ENCODE measurements around the gene NPFFR1.

DNA sequence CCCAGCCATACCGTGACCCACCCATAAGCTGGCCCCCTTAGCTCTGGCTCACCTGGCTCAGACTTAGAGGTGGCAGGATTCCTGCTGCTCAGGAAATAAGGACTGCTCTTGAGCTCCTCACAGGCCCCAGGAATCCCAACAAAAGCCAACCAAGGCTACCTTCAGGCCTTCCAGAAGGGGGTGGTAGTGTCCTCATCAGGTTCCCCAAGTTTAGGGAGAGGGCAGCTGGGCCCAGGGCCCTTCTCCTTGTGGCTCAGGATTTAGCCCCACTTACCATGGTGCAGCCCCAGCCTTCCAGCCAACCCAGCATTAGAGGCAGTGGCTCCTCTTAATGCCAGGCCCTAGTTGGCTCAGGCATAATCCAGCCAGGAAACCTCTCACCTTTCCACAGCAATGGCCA, 23.5 kb downstream of the NPFFR1 start:
- TF ChIP-seq, protein P1, sequence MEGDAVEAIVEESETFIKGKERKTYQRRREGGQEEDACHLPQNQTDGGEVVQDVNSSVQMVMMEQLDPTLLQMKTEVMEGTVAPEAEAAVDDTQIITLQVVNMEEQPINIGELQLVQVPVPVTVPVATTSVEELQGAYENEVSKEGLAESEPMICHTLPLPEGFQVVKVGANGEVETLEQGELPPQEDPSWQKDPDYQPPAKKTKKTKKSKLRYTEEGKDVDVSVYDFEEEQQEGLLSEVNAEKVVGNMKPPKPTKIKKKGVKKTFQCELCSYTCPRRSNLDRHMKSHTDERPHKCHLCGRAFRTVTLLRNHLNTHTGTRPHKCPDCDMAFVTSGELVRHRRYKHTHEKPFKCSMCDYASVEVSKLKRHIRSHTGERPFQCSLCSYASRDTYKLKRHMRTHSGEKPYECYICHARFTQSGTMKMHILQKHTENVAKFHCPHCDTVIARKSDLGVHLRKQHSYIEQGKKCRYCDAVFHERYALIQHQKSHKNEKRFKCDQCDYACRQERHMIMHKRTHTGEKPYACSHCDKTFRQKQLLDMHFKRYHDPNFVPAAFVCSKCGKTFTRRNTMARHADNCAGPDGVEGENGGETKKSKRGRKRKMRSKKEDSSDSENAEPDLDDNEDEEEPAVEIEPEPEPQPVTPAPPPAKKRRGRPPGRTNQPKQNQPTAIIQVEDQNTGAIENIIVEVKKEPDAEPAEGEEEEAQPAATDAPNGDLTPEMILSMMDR (IDR thresholded peaks at IDR 0.05) = no peak
- TF ChIP-seq POLR2A (IDR thresholded peaks at IDR 0.05) (no peak), POLR2AphosphoS5 (IDR thresholded peaks at IDR 0.05; ENCODE audit: insufficient read depth in 1 of 2, low read depth in 1 of 2) (no peak)
